Measurements from ENCODE around the gene GREM2.

DNA sequence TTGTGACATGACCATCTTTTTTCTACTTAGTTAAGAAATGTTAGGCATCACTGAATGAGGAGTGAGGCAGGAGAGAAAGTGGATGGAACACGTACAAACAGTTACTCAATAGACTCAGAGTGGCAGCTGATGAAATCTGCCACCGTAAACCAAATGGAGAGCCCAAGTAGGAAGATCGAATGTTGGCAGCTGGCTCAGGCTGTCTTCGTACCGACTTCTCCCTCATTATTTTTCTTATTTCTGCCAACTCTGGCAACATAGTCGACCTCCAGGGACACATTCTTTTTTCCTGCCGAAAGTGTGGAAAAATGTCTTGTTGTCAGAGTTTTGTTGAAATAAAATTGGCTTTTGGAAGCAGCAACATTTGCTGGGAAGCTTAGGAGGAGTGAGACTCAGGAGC is 143.3 kb downstream of the GREM2 start:
- no peak for TF ChIP-seq POLR2AphosphoS5 (IDR thresholded peaks at IDR 0.05; ENCODE audit: insufficient read depth, low read depth, low read length)
- TF ChIP-seq, protein P1, sequence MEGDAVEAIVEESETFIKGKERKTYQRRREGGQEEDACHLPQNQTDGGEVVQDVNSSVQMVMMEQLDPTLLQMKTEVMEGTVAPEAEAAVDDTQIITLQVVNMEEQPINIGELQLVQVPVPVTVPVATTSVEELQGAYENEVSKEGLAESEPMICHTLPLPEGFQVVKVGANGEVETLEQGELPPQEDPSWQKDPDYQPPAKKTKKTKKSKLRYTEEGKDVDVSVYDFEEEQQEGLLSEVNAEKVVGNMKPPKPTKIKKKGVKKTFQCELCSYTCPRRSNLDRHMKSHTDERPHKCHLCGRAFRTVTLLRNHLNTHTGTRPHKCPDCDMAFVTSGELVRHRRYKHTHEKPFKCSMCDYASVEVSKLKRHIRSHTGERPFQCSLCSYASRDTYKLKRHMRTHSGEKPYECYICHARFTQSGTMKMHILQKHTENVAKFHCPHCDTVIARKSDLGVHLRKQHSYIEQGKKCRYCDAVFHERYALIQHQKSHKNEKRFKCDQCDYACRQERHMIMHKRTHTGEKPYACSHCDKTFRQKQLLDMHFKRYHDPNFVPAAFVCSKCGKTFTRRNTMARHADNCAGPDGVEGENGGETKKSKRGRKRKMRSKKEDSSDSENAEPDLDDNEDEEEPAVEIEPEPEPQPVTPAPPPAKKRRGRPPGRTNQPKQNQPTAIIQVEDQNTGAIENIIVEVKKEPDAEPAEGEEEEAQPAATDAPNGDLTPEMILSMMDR (IDR thresholded peaks at IDR 0.05; ENCODE audit: extremely low read depth in 1 of 2, insufficient read depth in 1 of 2, low read depth in 1 of 2, low read length in 2 of 2), result no peak
- TF ChIP-seq POLR2A (IDR thresholded peaks at IDR 0.05; ENCODE audit: low read depth, low read length), result no peak
- TF ChIP-seq, protein P2, sequence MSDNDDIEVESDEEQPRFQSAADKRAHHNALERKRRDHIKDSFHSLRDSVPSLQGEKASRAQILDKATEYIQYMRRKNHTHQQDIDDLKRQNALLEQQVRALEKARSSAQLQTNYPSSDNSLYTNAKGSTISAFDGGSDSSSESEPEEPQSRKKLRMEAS (IDR thresholded peaks at IDR 0.05; ENCODE audit: insufficient read depth, insufficient read length), result no peak
- no peak for TF ChIP-seq EZH2 (IDR thresholded peaks at IDR 0.05; ENCODE audit: borderline replicate concordance, low read depth, low read length, severe bottlenecking)
- no peak for TF ChIP-seq GATA2 (IDR thresholded peaks at IDR 0.05; ENCODE audit: insufficient read depth, insufficient read length, low read depth, low read length)
- TF ChIP-seq MYC (IDR thresholded peaks at IDR 0.05; ENCODE audit: low read depth, low read length), result no peak
- TF ChIP-seq JUN (IDR thresholded peaks at IDR 0.05; ENCODE audit: borderline replicate concordance, insufficient read depth, insufficient read length, low read depth), result no peak
- no peak for TF ChIP-seq FOS (IDR thresholded peaks at IDR 0.05; ENCODE audit: borderline replicate concordance, insufficient read depth, low read length)
